AG08395 (cell line): ENCODE data around the gene VAMP3.
"Not testable (repeated sequence)": the region's sequence is repeated elsewhere in the genome, so short reads cannot be mapped to it uniquely, and the experiment has no call there.

Experiments used
- DNase-seq: peaks from one replicate; pipeline ENCODE4 v3.0.0; 2012; ENCODE audit warnings: mixed read lengths, low spot score

The VAMP3 gene

DNA sequence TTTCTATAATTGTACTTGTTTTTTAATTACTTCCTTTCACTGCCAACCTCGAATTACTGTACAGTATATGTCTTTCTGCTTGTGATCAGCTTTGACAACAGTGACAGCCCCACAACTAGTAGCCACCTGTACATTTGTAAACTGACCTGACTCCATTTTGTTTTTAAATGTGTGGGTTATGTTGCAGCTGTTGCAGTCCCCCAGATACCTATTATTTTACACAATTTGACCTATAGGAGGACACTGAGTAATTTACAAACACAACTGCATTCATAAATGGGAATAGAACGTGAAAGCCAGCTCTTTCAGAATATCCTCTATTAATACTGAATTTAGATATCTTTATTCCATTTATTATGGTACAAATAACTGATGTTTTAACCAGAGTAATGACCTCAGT is 2.5 kb upstream of the VAMP3 start:
- no peak for DNase-seq

DNA sequence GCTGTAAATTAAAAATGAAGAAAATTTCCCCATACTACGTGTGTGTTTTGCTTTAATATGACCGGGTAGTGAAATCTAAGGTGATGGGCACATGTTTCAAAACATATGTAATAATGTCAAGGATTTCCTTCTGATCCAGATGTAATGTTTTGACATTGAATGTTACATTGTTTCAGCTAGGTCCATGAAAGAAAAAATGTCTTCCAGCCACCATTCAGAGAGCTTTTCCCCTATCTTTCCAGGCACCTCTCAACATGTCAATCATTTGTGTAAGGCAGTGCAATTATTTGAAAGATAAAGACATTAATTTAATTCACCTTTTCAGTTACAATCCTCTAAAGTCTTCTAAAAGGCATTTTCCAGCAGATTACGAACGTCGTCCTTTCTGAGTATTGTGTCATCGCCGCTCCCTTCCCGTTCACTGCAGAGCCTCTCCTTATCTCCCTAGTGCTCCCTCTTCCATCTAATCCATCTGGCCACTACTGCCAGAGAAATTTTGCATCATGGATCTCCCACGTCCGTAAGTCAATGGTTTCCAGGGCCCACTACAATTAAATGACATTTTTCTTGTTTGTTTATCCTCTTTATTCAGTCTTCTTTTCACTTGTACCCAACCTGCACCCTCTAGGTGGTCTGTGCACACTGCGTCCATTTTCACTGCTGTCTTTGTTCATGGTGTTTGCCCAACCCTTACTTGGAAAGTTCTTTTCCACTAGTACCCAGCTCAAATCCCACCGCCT is 1.3 kb upstream of the VAMP3 start:
- no peak for DNase-seq

DNA sequence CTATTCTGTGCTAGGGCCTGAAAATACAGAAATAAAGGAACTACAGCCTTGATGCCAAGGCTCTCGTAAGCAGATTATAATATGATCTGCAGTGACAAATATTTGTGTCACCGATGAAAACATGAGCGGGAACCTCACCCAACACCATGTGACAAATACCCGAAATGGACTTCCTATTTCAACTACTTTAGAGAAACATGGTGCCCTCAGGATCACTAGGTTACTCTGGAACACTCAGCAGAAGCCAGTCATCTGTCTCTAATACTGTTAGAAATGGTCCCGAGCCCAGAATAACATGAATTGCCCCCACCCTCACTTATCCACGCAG is 463 bp upstream of the VAMP3 start:
- DNase-seq = peak; percentile 10

DNA sequence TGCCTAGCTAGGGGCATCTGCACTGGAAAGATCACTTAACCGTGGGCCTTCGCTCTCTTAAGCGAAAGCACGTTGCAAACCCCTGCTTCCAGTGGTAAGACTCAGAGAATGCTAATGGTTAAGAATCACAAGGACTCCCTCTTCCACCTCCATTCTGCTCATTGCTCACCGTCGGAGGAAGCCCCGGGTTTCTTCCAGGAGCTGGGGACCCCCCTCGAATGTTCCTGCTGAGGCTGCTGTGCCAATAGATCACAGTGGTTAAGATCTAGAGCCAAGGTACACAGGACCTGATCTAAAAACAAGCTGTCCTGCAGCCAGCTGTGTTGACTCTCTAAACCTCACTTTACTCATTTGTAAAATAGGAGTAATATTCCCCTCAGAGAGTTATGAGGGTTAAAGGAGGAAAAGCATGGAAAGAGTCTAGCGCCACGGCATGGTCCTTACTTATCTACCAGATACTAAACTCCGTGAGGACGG is 765 bp downstream of the VAMP3 start:
- DNase-seq = no peak

DNA sequence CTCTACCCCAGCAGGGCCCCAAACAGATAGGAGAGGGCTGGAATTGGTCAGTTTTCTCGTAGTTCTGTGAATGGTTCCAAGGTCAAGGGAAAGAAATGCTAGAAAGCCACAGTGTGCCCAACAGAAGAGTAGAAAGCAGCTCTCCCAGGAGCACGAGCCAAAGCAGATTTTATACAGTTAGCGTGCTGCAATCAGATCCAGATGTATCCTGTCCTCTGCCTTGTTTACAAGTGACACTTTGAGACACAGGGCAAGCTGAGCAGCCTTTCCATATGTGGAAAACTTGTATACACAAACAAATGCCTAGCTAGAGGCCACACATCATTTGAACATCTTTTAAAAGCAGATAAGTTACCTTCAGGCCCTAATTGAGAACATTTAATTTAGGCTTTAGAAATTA is 6.5 kb downstream of the VAMP3 start:
- DNase-seq = no peak

DNA sequence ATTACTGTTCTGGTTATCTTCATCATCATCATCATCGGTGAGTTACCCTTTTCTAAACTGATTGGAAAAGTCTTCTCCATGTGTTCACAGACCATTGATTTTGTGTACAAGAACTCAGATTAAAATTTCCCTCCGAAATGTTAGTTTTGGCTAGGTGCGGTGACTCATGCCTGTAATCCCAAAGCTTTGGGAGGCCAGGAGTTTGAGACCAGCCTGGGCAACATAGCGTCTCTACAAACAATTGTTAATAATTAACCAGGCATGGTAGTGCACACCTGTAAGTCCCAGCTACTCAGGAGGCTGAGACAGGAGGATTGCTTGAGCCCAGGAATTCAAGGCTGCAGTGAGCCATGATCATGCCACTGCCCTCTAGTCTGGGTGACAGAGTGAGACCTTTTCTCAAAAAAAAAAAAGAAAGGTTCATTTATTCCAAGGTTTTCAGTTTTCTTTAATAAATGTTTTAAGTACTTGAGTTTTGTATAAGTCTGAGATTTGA is 7.1 kb downstream of the VAMP3 start:
- no peak for DNase-seq

DNA sequence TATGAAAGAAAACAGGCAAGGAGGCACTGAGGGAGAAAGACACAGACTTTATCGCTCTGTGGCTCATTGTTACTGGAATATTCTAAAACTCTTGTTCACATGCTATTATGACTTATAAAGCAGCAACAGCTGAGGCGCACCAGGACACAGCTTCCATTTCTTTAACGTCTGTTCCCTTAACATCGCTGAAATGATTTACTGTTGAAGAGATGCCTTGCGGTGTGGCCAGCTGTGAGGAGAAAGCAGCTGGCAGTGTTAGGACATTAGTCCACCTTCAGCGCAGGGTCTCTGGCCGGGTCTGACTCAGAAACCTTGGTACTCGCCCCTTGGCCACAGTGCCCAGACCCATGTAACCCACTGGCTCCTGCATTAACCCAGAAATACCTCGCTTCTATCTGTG is 9.9 kb downstream of the VAMP3 start:
- DNase-seq = no peak

DNA sequence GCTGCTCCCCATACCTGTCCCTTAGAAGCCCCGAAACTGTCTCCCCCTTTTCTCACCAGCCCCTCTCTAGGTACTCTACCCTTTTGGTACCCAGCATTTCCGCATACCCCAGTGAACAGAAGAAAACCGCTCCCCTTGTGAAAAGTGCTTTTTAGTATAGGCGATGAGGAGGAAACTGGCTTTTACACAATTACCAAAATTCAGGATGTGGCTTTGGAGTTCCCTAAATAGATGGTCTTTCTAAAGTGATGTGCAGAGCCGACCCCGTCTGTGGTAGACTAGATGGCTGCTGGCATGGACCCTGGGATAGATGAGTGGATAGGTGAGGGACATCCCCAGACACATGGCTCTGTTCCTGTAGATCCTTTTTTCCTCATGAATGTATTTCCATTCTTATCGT is 10.4 kb downstream of the VAMP3 start:
- DNase-seq = no peak

DNA sequence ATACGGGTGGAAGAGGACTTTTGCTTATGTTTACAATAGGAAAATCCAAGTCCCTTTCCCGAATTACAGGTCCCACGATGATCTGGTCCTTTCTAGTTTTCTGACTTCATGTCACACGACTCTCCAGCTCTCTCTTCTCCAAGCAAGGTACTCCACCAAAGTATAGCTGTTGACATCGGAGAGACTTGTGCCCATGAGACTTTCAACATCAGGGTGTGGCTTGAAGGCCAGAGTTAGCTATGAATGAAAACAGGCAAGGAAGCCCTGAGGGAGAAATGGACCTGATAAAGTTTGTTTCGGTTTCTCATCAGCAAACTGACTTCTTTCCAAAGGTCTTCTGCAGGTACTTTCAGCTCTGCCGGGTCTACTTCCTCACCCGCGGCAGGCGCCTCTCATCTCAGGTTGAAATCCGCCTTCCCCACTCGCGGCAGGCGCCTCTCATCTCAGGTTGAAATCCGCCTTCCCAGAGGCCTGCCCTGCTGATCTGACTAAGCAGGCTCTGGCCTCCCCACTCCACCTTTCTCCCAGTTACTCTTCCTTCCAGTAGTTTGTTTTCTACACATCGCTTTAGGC is 10.9 kb downstream of the VAMP3 start:
- no peak for DNase-seq

DNA sequence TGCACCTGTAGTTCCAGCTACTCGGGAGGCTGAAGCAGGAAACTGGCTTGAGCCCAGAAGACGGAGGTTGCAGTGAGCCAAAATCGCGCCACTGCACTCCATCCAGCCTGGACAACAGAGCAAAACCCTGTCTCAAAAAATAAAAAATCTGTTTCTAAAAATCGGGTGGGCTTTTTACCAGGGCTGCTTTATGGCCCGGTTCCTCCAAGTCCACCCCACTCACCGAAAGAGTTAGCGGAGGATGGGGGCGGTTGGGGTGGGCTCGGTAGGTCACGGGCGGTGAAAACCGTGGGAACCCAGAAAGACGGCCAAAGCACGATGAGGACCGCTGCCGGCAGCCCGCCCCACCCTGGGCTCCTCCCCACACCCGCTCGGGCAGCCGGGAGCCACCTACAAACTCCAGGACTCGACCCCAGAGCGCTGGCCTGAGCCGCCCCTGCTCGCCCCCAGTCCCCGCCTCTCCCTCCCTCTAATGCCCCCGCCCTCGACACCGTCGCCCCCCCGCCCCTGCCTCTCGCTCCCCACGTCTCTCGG is 12.1 kb downstream of the VAMP3 start:
- DNase-seq = peak; percentile 84

DNA sequence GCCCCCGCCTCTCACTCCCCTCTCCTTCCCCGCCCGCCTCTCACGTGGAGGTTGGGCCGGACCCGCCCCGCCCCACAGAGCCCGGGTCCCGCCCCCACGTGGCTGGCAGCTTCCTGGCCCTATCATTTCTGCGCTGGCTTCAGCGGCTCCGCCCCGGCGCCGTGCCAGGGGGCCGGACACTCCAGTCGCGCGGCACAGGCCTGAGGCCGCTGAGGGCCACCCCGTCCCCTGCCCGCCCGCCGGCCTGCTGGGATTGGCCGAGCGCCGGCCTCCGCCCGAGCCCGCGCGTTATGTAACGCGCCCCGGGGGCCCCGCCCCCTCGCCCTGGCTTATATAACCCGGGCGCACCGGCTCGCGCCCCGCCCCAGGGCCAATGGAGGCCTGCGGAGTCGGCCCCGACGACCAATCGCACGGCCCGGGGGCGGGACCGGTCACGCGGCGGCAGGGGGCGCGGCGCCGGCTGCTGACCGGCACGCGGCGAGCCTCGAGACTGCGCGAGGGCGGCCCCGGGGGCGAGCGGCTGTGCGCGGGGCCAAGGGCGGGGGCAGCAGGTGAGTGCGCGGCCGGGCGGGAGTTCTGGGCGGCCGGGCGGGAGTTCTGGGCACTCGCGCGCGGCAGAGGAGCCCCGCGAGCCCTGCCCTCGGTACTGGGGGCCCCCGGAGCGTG is 12.9 kb downstream of the VAMP3 start, which contains the start of gene PER3:
Gene PER3, plus strand, starts transcription at position 466 of the 666 bp plus-strand sequence. CDS start 587 bp downstream, outside the sequence.
- peak; percentile 98 for DNase-seq

DNA sequence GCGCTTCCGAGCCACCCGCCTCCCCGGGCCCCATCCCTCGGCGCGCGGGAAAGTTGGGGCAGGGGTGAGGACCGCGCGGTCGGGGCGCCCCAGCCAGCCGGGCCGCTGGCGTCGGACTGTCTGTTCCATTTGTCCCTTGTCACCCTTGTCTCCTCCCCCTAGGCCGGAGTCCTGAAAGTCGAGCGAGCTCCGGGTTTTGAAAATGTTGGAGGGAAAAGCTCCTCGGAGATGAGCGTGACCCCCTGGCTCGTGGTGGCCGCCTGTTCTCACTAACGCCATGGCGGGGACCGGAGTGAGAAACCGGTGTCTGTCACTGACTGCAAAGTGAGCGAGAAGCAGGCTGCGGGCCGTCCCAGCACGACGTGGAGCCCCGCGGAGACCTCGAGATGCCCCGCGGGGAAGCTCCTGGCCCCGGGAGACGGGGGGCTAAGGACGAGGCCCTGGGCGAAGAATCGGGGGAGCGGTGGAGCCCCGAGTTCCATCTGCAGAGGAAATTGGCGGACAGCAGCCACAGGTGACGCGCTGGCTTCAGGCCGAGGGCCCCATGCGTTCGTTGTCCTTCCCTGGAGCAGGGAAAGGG is 13.5 kb downstream of the VAMP3 start:
- peak; percentile 15 for DNase-seq

DNA sequence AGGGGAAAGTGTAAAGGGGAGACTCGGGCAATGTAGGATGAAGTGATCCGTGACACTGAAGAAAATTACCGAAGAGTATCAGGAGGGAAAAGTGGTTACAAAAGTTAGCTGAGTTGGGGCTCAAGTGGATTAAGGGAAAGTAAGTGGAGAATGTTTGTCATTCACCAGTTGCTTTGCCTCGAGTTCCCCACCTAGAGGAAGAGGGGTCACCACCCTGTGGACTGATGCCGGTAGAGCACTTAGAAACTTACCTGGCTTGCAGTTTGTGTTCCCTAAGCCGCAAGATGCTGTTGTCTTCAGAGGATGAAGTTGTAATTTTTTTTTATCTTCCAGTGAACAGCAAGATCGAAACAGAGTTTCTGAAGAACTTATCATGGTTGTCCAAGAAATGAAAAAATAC is 14.0 kb downstream of the VAMP3 start:
- no peak for DNase-seq

DNA sequence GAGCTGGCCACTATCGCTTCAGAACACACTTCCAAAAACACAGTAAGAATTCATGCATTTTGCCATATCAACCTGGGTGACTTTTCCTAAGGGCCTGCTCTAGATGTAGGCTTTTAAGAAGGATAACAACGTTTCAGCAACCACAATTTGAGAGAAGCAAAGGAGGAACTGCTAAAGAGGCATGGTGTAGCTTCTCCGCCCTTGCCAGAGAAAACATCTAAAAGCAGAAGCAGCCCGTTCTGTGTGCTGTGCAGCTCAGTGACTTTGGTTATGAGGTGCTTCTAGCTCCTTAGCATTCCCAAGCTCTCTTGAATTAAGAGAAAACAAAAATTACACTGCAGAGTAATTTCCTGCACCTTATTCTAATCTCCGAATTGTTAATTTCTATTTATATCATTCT is 15.7 kb downstream of the VAMP3 start:
- DNase-seq = no peak

DNA sequence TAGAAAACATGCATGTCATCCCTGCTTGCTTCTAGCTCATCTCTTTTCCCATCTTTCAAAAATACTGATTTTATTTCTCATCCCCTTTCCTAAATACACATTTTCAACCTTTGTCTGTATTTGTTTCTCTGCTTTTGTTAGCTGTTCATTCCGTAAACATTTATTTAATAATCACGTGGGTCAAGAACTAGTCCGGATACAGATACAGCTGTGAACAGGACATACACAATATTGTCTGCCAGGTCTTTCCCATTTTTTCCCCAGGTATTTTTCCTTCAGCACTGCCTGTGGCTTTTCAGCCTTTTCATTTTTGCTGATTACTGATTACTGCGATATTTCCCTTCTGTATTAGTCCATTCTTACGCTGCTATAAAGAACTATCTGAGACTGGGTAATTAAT is 18.7 kb downstream of the VAMP3 start:
- no peak for DNase-seq

DNA sequence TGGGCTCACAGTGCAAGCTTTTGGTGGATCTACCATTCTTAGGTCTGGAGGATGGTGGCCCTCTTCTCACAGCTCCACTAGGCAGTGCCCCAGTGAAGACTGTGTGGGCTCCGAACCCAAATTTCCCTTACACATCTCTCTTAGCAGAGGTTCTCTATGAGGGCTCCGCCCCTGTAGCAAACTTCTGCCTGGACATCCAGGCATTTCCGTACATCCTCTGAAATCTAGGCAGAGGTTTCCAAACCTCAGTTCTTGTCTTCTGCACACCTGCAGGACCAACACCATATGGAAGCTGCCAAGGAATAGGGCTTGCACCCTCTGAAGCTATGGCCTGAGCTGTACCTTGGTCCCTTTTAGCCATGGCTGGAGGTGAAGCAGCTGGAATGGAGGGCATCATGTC is 19.9 kb downstream of the VAMP3 start:
- DNase-seq = not testable (repeated sequence)

DNA sequence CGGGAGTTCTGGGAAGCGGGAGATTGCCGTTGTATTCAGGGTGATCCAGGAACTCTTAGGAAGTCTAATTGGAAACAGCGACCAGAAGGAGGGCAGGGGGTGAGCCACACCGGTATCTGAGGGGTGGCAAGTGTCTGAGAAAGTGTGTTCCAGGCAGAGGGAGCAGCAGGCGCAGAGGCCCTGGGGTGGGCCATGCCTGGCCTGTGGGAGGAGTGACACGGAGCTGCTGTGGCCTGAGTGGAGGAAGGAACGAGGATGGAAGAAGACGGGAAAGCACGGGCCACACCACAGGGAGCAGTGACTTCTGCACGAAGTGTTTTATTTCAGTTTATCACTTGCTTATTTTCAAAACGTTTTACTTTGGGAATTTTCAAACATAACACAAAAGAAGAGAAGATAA is 24.3 kb downstream of the VAMP3 start:
- DNase-seq = no peak

DNA sequence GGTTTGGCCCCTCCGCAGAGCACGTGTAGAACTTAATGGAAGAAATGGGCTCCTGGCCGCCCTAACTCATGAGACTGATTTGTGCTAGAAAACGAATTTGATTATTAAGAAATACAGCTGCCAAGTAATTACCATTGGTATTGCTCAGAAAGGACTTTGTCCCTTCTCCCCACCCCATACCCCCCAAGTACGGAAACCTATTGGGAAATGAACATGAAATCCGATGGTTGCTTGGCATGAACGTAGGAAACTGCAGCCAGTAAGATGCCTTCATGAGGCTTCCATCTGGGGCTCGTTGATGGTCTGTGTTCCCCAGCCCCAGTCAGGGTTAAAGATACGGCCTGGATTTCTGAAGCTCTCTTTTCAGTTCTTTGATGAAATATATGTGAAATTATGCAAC is 34.4 kb downstream of the VAMP3 start:
- DNase-seq = no peak

DNA sequence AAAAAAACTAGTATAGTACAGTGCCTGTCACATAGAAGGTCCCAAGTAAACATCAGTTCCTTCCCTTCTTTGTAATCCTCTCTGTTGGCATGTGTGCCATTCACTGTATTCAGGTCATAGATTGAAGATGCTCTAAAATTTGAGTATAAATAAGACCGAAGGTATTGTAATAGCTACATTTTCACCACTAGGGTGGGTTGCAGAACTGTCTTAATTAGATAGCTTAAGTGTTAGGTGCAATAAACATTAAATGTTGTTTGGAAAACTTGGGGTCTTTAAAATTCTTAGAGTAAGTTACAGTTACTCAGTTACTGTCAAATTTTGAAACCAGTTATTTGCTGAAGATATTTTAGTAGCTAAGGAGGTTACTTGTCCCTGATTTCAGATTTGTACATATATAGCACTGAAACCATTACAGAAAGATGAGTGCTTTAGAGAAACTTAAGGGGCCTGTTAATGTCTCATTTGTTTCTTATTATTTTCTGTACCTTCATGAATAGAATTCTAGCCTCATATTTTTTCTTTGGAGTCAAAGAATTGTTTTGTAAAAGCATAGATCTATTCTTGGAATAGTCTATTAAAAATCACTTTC is 37.3 kb downstream of the VAMP3 start:
- DNase-seq = peak; percentile 39

DNA sequence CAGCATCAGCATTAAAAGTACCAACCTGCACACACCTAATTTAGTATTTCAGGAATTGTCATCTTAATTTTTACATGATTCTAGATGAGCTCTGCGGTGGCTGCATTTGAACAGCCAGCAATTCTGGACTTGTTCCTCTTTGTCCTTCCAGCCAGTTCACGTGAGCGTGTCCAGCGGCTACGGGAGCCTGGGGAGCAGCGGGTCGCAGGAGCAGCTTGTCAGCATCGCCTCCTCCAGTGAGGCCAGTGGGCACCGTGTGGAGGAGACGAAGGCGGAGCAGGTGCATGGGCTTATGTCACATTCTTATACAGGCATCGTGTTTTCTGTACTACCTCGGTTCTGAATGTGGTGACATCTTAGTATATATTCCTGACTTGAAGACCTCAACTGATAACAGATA is 38.6 kb downstream of the VAMP3 start:
- DNase-seq = no peak

DNA sequence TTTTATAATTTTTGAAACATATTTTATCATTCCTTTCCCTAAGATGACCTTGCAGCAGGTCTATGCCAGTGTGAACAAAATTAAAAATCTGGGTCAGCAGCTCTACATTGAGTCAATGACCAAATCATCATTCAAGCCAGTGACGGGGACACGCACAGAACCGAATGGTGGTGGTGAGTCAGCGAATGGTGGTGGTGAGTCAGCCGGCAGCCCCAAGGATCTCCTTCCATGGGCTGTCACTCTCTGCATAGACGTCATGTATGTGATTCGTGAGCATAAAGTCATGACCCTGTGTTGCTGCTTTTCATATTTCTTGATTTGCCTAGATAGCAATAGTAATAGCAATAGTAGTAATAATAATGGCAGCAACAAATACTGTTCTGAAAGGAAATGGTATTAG is 39.3 kb downstream of the VAMP3 start:
- peak; percentile 83 for DNase-seq

DNA sequence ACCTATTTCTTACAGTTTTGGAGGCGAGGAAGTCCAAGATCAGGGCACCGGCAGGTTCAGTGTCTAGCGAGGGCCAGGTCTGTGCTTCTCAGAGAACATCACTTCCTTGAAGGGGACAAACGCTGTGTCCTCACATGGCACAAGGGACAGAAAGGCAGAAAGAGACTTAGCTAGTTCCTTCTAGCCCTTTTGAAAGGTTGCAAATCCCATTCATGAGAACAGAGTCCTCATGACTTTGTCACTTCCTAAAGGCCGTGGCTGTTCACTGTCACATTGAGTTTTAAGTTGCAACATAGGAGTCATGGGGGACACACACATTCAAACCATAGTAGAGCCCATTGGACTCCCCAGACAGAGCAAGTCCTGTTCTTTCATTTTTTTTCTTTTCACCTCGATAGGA is 40.4 kb downstream of the VAMP3 start:
- DNase-seq = no peak
